ENCODE data around the gene DVL2.

- TF ChIP-seq TCF4 (CRISPR knock-in tag; IDR thresholded peaks at IDR 0.05; ENCODE audit: borderline replicate concordance) (no peak), PPARA (CRISPR knock-in tag; IDR thresholded peaks at IDR 0.05; ENCODE audit: borderline replicate concordance) (no peak), CSDC2 (CRISPR knock-in tag; IDR thresholded peaks at IDR 0.05) (no peak), PATZ1 (CRISPR knock-in tag; IDR thresholded peaks at IDR 0.05; ENCODE audit: borderline replicate concordance) (no peak), RARB (CRISPR knock-in tag; IDR thresholded peaks at IDR 0.05) (no peak)
Measured at GRCh38 chr17:7176107-7176840, 58.0 kb downstream of the DVL2 start.
